Fibroblast of skin of left biceps (primary cell): Measurements from ENCODE around the gene UBE2Z.
A peak's percentile ranks its signal among the peaks of the same experiment; 100 is the strongest.
"Not testable (repeated sequence)": the region's sequence is repeated elsewhere in the genome, so short reads cannot be mapped to it uniquely, and the experiment has no call there.

Experiments used
- DNase-seq, 2 experiments: peaks; one replicate each; pipeline ENCODE4 v3.0.0-alpha.2; 2013; ENCODE audit warnings: low read depth in 2 of 2

UBE2Z gene

GRCh38 chr17:48908047-48908843 is at the start of gene UBE2Z:
UBE2Z (plus strand) TSS chr17:48908407; CDS start chr17:48908504, 97 bp downstream.
- peak; percentile 90 for DNase-seq

- DNase-seq = no peak
Measured at GRCh38 chr17:48860034-48860433, 48.2 kb upstream of the UBE2Z start.

- no peak for DNase-seq
Measured at GRCh38 chr17:48860456-48860855, 47.8 kb upstream of the UBE2Z start.

- no peak for DNase-seq
Measured at GRCh38 chr17:48868916-48869500, 39.2 kb upstream of the UBE2Z start.

GRCh38 chr17:48869821-48870318 is 38.3 kb upstream of the UBE2Z start:
- DNase-seq = no peak

GRCh38 chr17:48871035-48871550 is 37.1 kb upstream of the UBE2Z start:
- no peak for DNase-seq

- no peak for DNase-seq
Measured at GRCh38 chr17:48871551-48872351, 36.5 kb upstream of the UBE2Z start.

GRCh38 chr17:48872409-48872808 is 35.8 kb upstream of the UBE2Z start:
- not testable (repeated sequence) for DNase-seq

- no peak for DNase-seq
Measured at GRCh38 chr17:48873209-48873608, 35.0 kb upstream of the UBE2Z start.

- no peak for DNase-seq
Measured at GRCh38 chr17:48873696-48874443, 34.3 kb upstream of the UBE2Z start.

- DNase-seq = peak; percentile 10 to 30
Measured at GRCh38 chr17:48878920-48879898, 29.0 kb upstream of the UBE2Z start.

GRCh38 chr17:48882272-48882671 is 25.9 kb upstream of the UBE2Z start:
- no peak for DNase-seq

- DNase-seq = no peak
Measured at GRCh38 chr17:48883171-48883570, 25.0 kb upstream of the UBE2Z start.

GRCh38 chr17:48890086-48890485 is 18.1 kb upstream of the UBE2Z start:
- no peak for DNase-seq

GRCh38 chr17:48892940-48893645 is 15.1 kb upstream of the UBE2Z start:
- no peak for DNase-seq

- DNase-seq = no peak
Measured at GRCh38 chr17:48893646-48894508, 14.3 kb upstream of the UBE2Z start.

- DNase-seq = no peak
Measured at GRCh38 chr17:48894886-48895285, 13.3 kb upstream of the UBE2Z start.

GRCh38 chr17:48901241-48901640 is 7.0 kb upstream of the UBE2Z start:
- no peak for DNase-seq

GRCh38 chr17:48903401-48903800 is 4.8 kb upstream of the UBE2Z start:
- DNase-seq = no peak
